NOMO-1 (cell line): ENCODE results near the gene DAD1.
A peak's percentile ranks its signal among the peaks of the same experiment; 100 is the strongest.
"Not testable (repeated sequence)": the region's sequence is repeated elsewhere in the genome, so short reads cannot be mapped to it uniquely, and the experiment has no call there.

Source experiments
- DNase-seq, 2 experiments: peaks; one replicate each; lab custom pipeline; 2025; ENCODE audit not compliant: unreplicated experiment in 2 of 2; lab: John Stamatoyannopoulos, UW

DAD1 gene

DNA sequence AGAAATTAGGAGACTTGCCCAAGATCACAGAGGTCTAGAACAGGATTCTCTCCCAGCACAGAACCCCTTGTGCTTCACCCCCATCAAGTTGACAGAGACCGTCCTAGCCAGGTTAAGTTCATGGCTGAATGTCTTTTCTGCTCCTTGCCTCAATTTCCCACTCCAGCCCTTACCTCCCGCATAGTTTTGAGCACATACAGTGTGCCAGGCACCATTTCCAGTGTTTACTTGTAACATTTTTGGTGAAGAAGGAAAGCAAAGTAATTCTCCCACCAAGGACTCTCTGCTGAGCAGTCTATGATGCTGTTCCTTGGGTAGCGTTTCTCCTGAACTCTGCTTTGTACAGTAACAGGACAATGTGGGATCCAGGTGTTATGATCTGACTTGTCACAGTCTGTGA lies 10.3 kb upstream of the DAD1 start:
- DNase-seq: no peak

DNA sequence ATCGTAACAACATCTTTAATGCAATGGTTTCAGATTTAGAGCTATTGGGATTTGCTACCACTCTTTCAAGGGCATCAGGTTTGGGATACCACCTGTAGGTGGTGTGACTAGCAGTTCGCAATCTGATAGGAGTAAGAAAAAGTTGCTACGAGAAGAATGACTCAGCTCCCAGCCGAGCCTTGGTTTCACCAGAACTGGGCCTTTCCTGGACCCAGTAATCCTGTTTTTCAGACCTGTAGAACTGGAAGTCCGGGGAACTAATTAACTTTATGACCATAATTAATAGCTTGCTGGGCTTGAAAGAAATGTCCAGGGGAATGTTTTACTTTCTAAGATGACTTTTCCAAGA lies 9.8 kb upstream of the DAD1 start:
- DNase-seq: no peak

DNA sequence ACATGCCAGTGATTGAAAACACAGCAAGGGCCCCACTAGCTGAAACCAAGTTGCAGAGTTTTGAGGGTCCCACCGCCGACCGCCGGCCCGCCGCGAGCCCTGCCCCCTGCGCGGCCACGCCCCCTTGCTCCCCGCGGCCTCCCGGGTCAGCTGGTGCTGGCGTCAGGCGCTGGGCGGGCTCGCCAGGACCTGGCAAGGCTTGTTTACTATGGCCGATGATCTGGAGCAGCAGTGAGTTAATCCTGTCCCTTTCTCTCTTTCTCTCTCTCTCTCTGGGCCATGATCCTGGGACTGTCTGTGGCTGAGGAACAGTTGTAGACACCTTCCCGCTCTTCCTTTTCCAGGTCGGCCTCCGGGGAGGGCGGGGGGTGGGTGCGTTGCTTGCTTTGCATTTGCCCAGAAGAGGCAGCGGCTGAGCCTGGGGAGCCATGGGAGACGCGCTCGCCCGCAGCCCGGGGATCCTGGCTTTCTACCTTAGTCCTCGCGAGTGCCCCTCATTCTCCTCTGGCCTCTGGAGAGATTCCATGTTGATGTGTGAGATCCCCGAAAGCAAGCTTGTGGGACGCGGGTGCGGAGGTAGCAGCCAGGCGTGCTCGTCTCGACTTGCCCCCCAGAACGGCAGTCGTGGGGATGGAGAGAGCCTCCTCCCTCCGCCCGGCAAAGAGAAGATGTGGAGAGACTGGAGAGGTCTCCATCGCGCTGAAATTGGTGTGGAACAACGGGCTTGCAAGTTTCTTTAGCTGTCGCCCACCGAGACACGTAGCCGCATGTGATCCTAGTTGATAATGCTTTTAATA lies 9.3 kb upstream of the DAD1 start, which contains the start of gene ABHD4:
TSS of gene ABHD4 (plus strand) at position 202 of the 797 bp plus-strand sequence. CDS start at position 209, 7 bp downstream.
- DNase-seq: peak; percentile 17 to 28

DNA sequence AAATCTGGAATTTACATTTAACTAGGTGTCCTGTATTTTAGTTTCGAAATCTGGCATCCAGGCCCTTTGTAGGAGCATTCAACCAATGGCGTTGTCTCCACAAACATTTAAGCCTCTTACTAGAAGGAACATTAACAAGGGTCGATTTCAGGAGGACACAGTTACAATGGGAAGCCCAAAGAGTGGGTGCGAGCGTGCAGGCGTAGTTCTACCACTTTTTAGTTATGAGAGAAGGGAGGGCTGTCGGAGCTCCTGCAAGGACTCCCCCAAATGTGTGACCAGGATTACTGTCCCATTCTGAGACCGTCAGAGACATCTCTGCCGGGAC lies 8.7 kb upstream of the DAD1 start:
- DNase-seq: no peak

DNA sequence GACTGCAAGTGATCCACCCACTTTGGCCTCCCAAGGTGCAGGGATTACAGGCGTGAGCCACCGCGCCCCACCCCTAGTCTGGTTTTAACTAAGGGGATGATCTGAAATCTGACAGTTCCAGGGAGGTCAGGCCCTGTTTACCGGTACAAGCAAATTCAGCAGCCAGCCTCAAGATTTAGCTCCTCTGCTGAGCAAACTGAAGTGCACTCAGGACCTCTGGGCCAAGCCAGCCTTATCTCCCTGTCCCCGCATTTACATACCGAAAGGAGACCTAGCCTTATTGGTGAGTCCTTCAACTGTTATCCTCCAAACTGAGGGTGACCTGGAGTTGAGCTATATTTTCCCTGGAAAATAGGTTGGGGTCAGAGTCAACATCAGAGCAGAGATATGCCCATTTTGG lies 8.2 kb upstream of the DAD1 start:
- no peak for DNase-seq

GRCh38 chr14:22596354-22596879 lies 7.4 kb upstream of the DAD1 start:
- DNase-seq: no peak

- no peak for DNase-seq
Observed at GRCh38 chr14:22594156-22594716, 5.2 kb upstream of the DAD1 start.

DNA sequence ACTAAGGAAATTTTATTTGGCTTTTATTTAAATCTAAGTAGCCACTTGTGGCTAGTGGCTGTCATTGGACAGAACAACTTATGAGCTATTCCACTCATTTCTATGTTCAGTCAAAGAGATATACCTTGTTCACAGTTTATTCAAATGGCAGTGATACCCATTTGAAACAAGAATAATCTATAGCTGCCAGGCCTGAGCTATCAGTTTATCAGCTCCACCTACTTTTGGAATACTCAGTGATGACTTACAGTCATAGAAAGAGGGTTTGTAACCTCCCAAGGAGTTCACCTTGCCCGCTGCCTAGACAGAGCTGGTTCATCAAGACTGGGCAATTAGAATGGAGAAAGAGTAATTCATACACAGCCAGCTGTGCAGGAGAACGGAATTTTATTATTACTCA lies 4.6 kb upstream of the DAD1 start:
- no peak for DNase-seq

DNA sequence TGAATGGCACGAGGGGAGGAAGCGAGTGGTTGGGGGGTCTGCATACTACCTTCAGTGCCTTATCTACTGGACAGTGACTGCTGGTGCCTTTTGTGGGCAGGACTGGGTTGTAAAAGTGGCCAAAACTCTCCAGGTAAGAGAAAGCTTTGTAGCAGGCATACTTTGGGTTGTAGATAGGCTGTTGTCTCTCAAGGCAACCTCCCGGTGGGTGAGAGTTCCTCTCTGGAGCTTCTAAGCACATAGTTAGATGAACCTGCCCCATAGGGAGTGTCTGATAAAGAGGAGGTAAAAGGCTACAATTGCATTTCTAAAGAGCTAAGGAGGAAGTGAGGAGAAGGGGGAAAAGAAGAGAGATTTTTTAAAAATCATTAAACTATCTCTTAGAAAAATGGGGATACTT lies 4.2 kb upstream of the DAD1 start:
- DNase-seq: no peak

- no peak for DNase-seq
Observed at GRCh38 chr14:22588526-22589095, 413 bp downstream of the DAD1 start.

DNA sequence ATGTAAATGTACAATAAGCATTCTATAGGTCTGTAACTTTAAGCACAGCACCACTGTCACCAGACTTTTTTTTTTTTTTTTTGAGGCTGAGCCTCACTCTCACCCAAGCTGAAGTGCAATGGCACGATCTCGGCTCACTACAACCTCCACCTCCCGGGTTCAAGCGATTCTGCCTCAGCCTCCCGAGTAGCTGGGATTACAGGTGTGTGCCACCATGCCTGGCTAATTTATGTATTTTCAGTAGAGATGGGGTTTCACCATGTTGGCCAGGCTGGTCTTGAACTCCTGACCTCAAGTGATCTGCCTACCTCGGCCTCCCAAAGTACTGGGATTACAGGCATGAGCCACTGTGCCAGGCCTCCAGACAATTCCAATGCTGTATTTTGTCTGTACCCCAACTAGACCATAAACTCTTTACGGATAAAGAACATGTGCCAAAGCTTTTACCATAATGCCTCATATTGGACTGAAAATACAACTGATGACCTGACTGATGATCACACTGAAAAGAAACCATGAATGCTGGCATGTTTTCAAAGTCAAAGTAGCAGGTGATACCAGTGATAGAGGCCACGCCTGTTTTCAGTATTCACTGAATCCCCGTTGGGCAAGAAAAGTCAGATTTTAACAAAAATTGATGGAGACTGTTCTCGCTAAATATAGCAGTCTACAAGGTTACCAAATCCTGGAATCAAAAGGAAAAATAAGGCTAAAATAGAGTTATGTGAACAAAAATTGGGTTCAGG lies 1.2 kb downstream of the DAD1 start:
- not testable (repeated sequence) for DNase-seq

DNA sequence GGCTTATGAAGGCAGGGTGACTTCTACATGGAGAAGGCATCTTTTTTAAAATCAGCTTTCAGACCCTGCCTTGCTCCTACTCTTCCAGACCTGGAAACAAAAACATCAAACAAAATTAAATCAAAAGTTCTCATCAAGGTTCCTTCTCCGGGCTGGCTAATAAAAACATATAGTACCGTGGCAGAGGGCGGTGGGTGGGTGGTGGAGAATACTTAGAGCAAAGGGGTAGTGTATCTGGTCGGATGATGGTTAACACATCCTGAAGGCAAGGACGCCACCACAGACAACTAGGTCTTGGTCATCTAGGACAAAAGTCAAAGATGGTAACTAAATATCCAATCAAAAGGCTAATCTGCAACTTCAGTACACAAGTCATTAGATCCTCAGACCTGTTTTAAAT lies 1.8 kb downstream of the DAD1 start:
- no peak for DNase-seq

- no peak for DNase-seq
Observed at GRCh38 chr14:22583994-22584393, 5.0 kb downstream of the DAD1 start.

- no peak for DNase-seq
Observed at GRCh38 chr14:22580625-22581024, 8.4 kb downstream of the DAD1 start.

DNA sequence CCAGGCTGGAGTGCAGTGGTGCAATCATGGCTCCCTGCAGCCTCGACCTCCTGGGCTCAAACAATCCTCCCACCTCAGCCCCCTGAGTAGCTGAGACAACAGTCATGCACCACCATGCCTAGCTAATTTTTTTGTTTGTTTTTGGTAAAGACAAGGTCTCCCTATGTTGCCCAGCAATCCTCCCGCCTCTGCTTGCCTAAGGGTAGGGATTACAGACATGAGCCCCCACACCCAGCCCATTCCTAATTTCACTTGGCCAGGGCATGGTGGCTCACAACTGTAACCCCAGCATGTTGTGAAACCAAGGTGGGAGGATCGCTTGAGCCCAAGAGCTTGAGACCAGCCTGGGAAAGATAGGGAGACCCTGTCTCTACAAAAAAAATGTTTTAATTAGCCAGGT lies 9.1 kb downstream of the DAD1 start:
- DNase-seq: no peak

GRCh38 chr14:22579236-22579635 lies 9.8 kb downstream of the DAD1 start:
- DNase-seq: no peak

- no peak for DNase-seq
Observed at GRCh38 chr14:22577334-22577908, 11.6 kb downstream of the DAD1 start.

- DNase-seq: no peak
Observed at GRCh38 chr14:22573804-22574203, 15.2 kb downstream of the DAD1 start.

DNA sequence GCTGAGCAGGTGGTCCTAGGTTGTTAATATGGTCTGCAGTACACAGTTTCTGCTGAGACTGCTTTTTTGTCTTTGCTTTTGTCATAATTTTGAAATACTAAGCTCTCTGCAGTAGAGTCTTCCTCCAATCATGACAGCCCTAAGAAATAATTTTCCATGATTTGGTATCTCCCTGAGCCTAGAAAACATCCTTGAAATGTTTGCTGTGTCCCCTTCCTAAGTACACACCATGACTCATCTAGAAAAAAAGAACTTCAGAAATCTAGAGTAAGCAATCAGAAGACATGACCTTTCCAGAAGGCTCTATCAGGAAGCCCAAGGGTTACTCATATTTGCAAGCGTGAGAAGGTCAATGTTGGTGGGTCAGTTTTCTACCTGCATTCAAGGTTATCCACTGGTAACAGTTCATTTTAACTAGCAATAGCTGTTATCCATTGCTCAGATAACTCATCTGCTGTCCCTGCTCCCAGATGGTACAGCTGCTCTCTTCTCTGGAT lies 16.4 kb downstream of the DAD1 start:
- DNase-seq: no peak

GRCh38 chr14:22570132-22570949 lies 18.7 kb downstream of the DAD1 start:
- peak; percentile 76 to 83 for DNase-seq
